ENCODE measurements around the gene SHTN1. TPM values are rescaled to one million over a fixed set of nuclear protein-coding genes. Genes with fewer than 3 reads are reported as not detected.

SHTN1 gene
- total RNA-seq, 1 experiment from 2014 or later = 67.8 TPM

DNA sequence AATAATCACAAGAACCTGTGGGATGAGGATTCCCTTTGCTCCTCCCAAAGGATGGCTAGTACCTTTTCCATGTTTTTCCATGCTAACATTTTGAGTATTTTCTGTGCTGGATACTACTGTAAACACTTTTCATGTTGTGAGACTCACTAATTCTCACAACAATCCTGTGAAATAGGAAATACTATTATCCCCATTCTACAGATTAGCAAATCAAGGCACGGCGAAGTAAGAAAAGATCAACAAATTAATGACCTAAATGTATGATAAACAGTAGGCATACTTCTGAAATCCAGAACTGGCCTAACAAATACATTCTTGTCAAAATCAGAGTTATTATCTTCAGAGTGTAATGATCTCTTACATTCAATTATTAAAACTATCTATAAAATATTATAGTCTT, 86.4 kb downstream of the SHTN1 start:
- ATAC-seq = no peak
- ChIA-PET CTCF (no interaction called here), POLR2A (no interaction called here)
- BruUV-seq (replicated peaks) = no TSS peak
- no peak for DNase-seq (ENCODE audit: low read depth, low spot score)
- in situ Hi-C loops (cut with HindIII; ENCODE audit: low pct_unique_long_range_greater_than_20kb, low sequenced_read_pairs) (no loop called here), intact Hi-C loops (cut with micrococcal nuclease; ENCODE audit: unreplicated experiment) (no loop called here)
- H3K27me3 ChIP-seq (ENCODE audit: control insufficient read depth, insufficient read depth, low read length) = no peaks in the 10 kb centered on the region
- H3K9me3 ChIP-seq (ENCODE audit: control insufficient read depth, insufficient read depth, low read depth, low read length) = no peaks in the 10 kb centered on the region
- H3K4me3 ChIP-seq (ENCODE audit: low read depth in 2 of 2, low read length in 2 of 2) = no peak overlapping the region
- TF ChIP-seq SIN3A (IDR thresholded peaks at IDR 0.05; ENCODE audit: borderline replicate concordance, insufficient read depth, low read depth, low read length) = no peak
- TF ChIP-seq, protein P1, sequence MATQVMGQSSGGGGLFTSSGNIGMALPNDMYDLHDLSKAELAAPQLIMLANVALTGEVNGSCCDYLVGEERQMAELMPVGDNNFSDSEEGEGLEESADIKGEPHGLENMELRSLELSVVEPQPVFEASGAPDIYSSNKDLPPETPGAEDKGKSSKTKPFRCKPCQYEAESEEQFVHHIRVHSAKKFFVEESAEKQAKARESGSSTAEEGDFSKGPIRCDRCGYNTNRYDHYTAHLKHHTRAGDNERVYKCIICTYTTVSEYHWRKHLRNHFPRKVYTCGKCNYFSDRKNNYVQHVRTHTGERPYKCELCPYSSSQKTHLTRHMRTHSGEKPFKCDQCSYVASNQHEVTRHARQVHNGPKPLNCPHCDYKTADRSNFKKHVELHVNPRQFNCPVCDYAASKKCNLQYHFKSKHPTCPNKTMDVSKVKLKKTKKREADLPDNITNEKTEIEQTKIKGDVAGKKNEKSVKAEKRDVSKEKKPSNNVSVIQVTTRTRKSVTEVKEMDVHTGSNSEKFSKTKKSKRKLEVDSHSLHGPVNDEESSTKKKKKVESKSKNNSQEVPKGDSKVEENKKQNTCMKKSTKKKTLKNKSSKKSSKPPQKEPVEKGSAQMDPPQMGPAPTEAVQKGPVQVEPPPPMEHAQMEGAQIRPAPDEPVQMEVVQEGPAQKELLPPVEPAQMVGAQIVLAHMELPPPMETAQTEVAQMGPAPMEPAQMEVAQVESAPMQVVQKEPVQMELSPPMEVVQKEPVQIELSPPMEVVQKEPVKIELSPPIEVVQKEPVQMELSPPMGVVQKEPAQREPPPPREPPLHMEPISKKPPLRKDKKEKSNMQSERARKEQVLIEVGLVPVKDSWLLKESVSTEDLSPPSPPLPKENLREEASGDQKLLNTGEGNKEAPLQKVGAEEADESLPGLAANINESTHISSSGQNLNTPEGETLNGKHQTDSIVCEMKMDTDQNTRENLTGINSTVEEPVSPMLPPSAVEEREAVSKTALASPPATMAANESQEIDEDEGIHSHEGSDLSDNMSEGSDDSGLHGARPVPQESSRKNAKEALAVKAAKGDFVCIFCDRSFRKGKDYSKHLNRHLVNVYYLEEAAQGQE (IDR thresholded peaks at IDR 0.05; ENCODE audit: insufficient read depth in 1 of 2, low read depth in 2 of 2, low read length in 1 of 2) = no peak
- TF ChIP-seq, protein P2, sequence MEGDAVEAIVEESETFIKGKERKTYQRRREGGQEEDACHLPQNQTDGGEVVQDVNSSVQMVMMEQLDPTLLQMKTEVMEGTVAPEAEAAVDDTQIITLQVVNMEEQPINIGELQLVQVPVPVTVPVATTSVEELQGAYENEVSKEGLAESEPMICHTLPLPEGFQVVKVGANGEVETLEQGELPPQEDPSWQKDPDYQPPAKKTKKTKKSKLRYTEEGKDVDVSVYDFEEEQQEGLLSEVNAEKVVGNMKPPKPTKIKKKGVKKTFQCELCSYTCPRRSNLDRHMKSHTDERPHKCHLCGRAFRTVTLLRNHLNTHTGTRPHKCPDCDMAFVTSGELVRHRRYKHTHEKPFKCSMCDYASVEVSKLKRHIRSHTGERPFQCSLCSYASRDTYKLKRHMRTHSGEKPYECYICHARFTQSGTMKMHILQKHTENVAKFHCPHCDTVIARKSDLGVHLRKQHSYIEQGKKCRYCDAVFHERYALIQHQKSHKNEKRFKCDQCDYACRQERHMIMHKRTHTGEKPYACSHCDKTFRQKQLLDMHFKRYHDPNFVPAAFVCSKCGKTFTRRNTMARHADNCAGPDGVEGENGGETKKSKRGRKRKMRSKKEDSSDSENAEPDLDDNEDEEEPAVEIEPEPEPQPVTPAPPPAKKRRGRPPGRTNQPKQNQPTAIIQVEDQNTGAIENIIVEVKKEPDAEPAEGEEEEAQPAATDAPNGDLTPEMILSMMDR (IDR thresholded peaks at IDR 0.05) = no peak
- no peak for TF ChIP-seq POLR2AphosphoS5 (IDR thresholded peaks at IDR 0.05; ENCODE audit: low read depth, low read length)
- TF ChIP-seq TCF7L2 (IDR thresholded peaks at IDR 0.05; ENCODE audit: low read depth, low read length) = no peak
- H3K4me1 ChIP-seq (ENCODE audit: control insufficient read depth, insufficient read depth, low read length) = no peaks in the 10 kb centered on the region
- peaks cover 25% of the 10 kb centered on the region for H3K36me3 ChIP-seq (ENCODE audit: control insufficient read depth, insufficient read depth, low read length)
- no peak overlapping the region for H3K27ac ChIP-seq (ENCODE audit: low read length)

DNA sequence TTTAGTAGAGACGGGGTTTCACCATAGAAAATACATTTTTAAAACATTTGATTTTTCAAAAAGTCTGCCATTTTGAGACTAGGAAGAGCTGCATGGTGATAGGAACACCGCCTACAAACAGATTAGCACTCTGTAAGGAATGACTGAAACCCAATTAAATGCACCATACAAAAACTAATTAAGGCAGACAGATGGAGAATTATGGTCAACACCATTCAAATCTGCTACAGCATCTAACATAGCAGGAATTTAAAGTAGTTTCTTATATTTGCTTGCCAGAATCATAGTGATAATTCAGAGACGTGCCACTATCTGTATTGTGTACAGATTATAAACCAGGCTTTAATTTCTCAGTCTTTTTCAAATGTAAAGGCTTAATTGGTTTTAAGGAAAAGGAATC, 87.5 kb downstream of the SHTN1 start:
- TF ChIP-seq, protein P1 (IDR thresholded peaks at IDR 0.05; ENCODE audit: insufficient read depth in 1 of 2, low read depth in 2 of 2, low read length in 1 of 2) = no peak
- TF ChIP-seq, protein P2 (IDR thresholded peaks at IDR 0.05) = no peak
- TF ChIP-seq SIN3A (IDR thresholded peaks at IDR 0.05; ENCODE audit: borderline replicate concordance, insufficient read depth, low read depth, low read length) (no peak), TCF7L2 (IDR thresholded peaks at IDR 0.05; ENCODE audit: low read depth, low read length) (no peak), POLR2AphosphoS5 (IDR thresholded peaks at IDR 0.05; ENCODE audit: low read depth, low read length) (no peak)
- Histone ChIP-seq H3K27ac (ENCODE audit: low read length) (no peak overlapping the region), H3K36me3 (ENCODE audit: control insufficient read depth, insufficient read depth, low read length) (peaks cover 25% of the 10 kb centered on the region), H3K4me3 (ENCODE audit: low read depth in 2 of 2, low read length in 2 of 2) (no peak overlapping the region), H3K4me1 (ENCODE audit: control insufficient read depth, insufficient read depth, low read length) (no peaks in the 10 kb centered on the region), H3K9me3 (ENCODE audit: control insufficient read depth, insufficient read depth, low read depth, low read length) (no peaks in the 10 kb centered on the region), H3K27me3 (ENCODE audit: control insufficient read depth, insufficient read depth, low read length) (no peaks in the 10 kb centered on the region)
- ATAC-seq = no peak
- intact Hi-C loops (cut with micrococcal nuclease; ENCODE audit: unreplicated experiment) = no loop called here
- CTCF ChIA-PET = no interaction called here
- POLR2A ChIA-PET = interaction anchor here (0.6 kb wide), 1 partner anchor 41 kb away, joined by 4 read pairs; no protein-coding TSS in a partner anchor
- no peak for DNase-seq (ENCODE audit: low read depth, low spot score)
- BruUV-seq (replicated peaks) = no TSS peak
- in situ Hi-C loops (cut with HindIII; ENCODE audit: low pct_unique_long_range_greater_than_20kb, low sequenced_read_pairs) = no loop called here
